IMR-90 (cell line): ENCODE data around the gene ARHGAP31. TPM values are rescaled to one million over a fixed set of nuclear protein-coding genes. Genes with fewer than 3 reads are reported as not detected.

ENCODE experiments used
- ATAC-seq: fragments of 200-7000 bp; cut with Tn5 transposase; 2 replicates; pipeline ENCODE4 v1.9.1; 2020; ENCODE audit warnings: low read depth, mild to moderate bottlenecking, moderate library complexity
- BruUV-seq: library from RNA; stranded (reverse); fragments of 400-500 nt; replicated peaks from 2 replicates; lab custom pipeline; 2021; lab: Mats Ljungman, UMichigan
- CTCF ChIA-PET: fragments of 300-600 bp; formaldehyde crosslinking; extraction: SDS; loops from one replicate; lab custom pipeline; 2021; ENCODE audit warnings: antibody characterized with exemption; lab: Yijun Ruan, JAX
- POLR2A ChIA-PET: fragments of 300-600 bp; sonication (Branson Sonifier 250); formaldehyde crosslinking; loops from one replicate; lab custom pipeline; 2022; ENCODE audit warnings: antibody characterized with exemption; ENCODE audit not compliant: unreplicated experiment; lab: Charles Lee
- DNase-seq: peaks from one replicate; pipeline ENCODE4 v3.0.0; 2013
- H2AFZ ChIP-seq: replicated peaks from 2 replicates; pipeline ENCODE3; 2013; ENCODE audit warnings: low read length, mild to moderate bottlenecking; ENCODE audit not compliant: poor library complexity
- H2AK5ac ChIP-seq: 2 replicates; pipeline ENCODE4 v1.6.1; 2013; ENCODE audit warnings: low read depth, low read length, inconsistent platforms
- H2AK9ac ChIP-seq: replicated peaks from 2 replicates; pipeline ENCODE3; 2013; ENCODE audit warnings: mild to moderate bottlenecking, low read depth, low read length, moderate library complexity; ENCODE audit not compliant: poor library complexity
- H2BK120ac ChIP-seq: 2 replicates; pipeline ENCODE4 v1.6.1; 2013; ENCODE audit warnings: low read depth, low read length, inconsistent platforms
- H2BK15ac ChIP-seq: 3 replicates; pipeline ENCODE4 v1.6.1; 2013; ENCODE audit warnings: low read depth, low read length, inconsistent platforms
- H2BK20ac ChIP-seq: 2 replicates; pipeline ENCODE4 v1.6.1; 2013; ENCODE audit warnings: low read depth, mild to moderate bottlenecking, inconsistent platforms, low read length, moderate library complexity
- H2BK5ac ChIP-seq: 2 replicates; pipeline ENCODE4 v1.6.1; 2013; ENCODE audit warnings: mild to moderate bottlenecking, low read depth, low read length, inconsistent platforms; ENCODE audit not compliant: poor library complexity, severe bottlenecking
- H3K14ac ChIP-seq: replicated peaks from 2 replicates; pipeline ENCODE4 v1.6.1; 2013; ENCODE audit warnings: low read depth, low read length, inconsistent platforms
- H3K18ac ChIP-seq: 2 replicates; pipeline ENCODE4 v1.6.1; 2013; ENCODE audit warnings: low read depth, low read length, control low read depth
- H3K23ac ChIP-seq: 2 replicates; pipeline ENCODE4 v1.6.1; 2013; ENCODE audit warnings: low read depth, low read length, inconsistent platforms
- H3K27ac ChIP-seq: 2 replicates; pipeline ENCODE4 v1.5.1; 2013; ENCODE audit warnings: mild to moderate bottlenecking, control low read depth, low read length; ENCODE audit not compliant: insufficient read depth
- H3K27me3 ChIP-seq: 2 replicates; pipeline ENCODE4 v1.6.1; 2013; ENCODE audit warnings: low read length; ENCODE audit not compliant: control insufficient read depth, insufficient read depth
- H3K36me3 ChIP-seq: 2 replicates; pipeline ENCODE4 v1.6.1; 2013; ENCODE audit warnings: low read length, mixed read lengths; ENCODE audit not compliant: control insufficient read depth, insufficient read depth
- H3K4ac ChIP-seq: 2 replicates; pipeline ENCODE4 v1.6.1; 2013; ENCODE audit warnings: low read depth, low read length, inconsistent platforms
- H3K4me1 ChIP-seq: 2 replicates; pipeline ENCODE4 v1.6.1; 2013; ENCODE audit warnings: low read length, mixed read lengths; ENCODE audit not compliant: control insufficient read depth, insufficient read depth
- H3K4me2 ChIP-seq: 2 replicates; pipeline ENCODE4 v1.6.1; 2013; ENCODE audit warnings: low read depth, mild to moderate bottlenecking, control low read depth, low read length, moderate library complexity
- H3K4me3 ChIP-seq: 2 replicates; pipeline ENCODE4 v1.5.1; 2013; ENCODE audit warnings: low read depth, mild to moderate bottlenecking, control low read depth, low read length, moderate library complexity; ENCODE audit not compliant: insufficient read depth
- H3K56ac ChIP-seq: 2 replicates; pipeline ENCODE4 v1.6.1; 2013; ENCODE audit warnings: low read length, inconsistent platforms; ENCODE audit not compliant: insufficient read depth; ENCODE audit errors: extremely low read depth
- H3K79me1 ChIP-seq, 2 experiments: 2 replicates each; pipeline ENCODE4 v1.6.1; 2013; ENCODE audit warnings: low read length in 2 of 2, inconsistent platforms in 1 of 2, low read depth in 1 of 2
- H3K9ac ChIP-seq: 2 replicates; pipeline ENCODE4 v1.6.1; 2013; ENCODE audit warnings: low read depth, low read length, control low read depth
- H3K9me1 ChIP-seq: 2 replicates; pipeline ENCODE4 v1.6.1; 2013; ENCODE audit warnings: low read length, inconsistent platforms; ENCODE audit not compliant: insufficient read depth
- H3K9me3 ChIP-seq: 2 replicates; pipeline ENCODE4 v1.6.1; 2013; ENCODE audit warnings: low read length; ENCODE audit not compliant: control insufficient read depth, insufficient read depth
- H4K20me1 ChIP-seq: 2 replicates; pipeline ENCODE4 v1.6.1; 2013; ENCODE audit warnings: low read length, inconsistent platforms; ENCODE audit not compliant: insufficient read depth
- H4K5ac ChIP-seq: 2 replicates; pipeline ENCODE4 v1.6.1; 2013; ENCODE audit warnings: mild to moderate bottlenecking, low read depth, low read length, control low read depth
- H4K8ac ChIP-seq, 2 experiments: 2 replicates each; pipeline ENCODE4 v1.6.1; 2013; ENCODE audit warnings: low read depth in 2 of 2, low read length in 2 of 2, control low read depth in 1 of 2, inconsistent platforms in 1 of 2
- H4K91ac ChIP-seq: 2 replicates; pipeline ENCODE4 v1.6.1; 2013; ENCODE audit warnings: low read depth, low read length, inconsistent platforms; ENCODE audit not compliant: insufficient read depth
- FOS ChIP-seq: fragments of 150-350 bp; IDR thresholded peaks from 2 replicates; pipeline ENCODE4 v1.6.1; 2016; ENCODE audit warnings: low read depth, low read length
- POLR2A ChIP-seq: IDR thresholded peaks from 2 replicates; pipeline ENCODE4 v1.6.1; 2012; ENCODE audit warnings: mild to moderate bottlenecking, low read depth, low read length
- RFX5 ChIP-seq: IDR thresholded peaks from 2 replicates; pipeline ENCODE4 v1.8.0; 2012; ENCODE audit warnings: low read depth, mild to moderate bottlenecking, low read length, moderate library complexity
- WGBS, 2 experiments: methylation state at CpG; one replicate each; pipeline versions ENCODE4 v1.1.5 to v1.1.7; 2013; ENCODE audit warnings: missing lambda C conversion rate in 2 of 2; ENCODE audit not compliant: insufficient read length in 1 of 2; ENCODE audit errors: extremely low coverage in 2 of 2; 5-methylcytosine and 5-hydroxymethylcytosine counted together
- dilution Hi-C: fragments of 300-500 bp; cut with HindIII; formaldehyde crosslinking; loops from one replicate; pipeline ENCODE4 v1.14.3; 2018; ENCODE audit warnings: low sequenced_read_pairs; ENCODE audit not compliant: unreplicated experiment
- in situ Hi-C: fragments of 300-500 bp; cut with MboI; formaldehyde crosslinking; loops from 3 replicates; pipeline ENCODE4 v1.14.3; 2019; ENCODE audit warnings: low sequenced_read_pairs, inconsistent platforms, mixed read lengths
- intact Hi-C: fragments of 100-400 bp; cut with micrococcal nuclease; formaldehyde crosslinking; loops from 2 replicates; pipeline ENCODE4 v1.10.0; 2022
- polyA plus RNA-seq, 3 experiments: library from polyadenylated mRNA; depleted of rRNA; stranded (reverse); fragments of >200 nt; gene quantifications; 2 replicates each; pipeline ENCODE4 v1.2.3, GENCODE V29; 2012; ENCODE audit warnings: low replicate concordance in 1 of 3
- total RNA-seq: library from RNA; depleted of rRNA; stranded (reverse); fragments of >200 nt; gene quantifications from 2 replicates; pipeline ENCODE4 v1.2.3, GENCODE V29; 2012
- TF ChIP-seq, protein P1 (sequence below): fragments of 150-350 bp; IDR thresholded peaks from 2 replicates; pipeline ENCODE4 v1.6.1; 2017; ENCODE audit warnings: mild to moderate bottlenecking, antibody characterized with exemption, low read length, low read depth

Gene ARHGAP31
- total and polyA plus RNA-seq, 2 of the 4 experiments (the other 2 are of a cell fraction), result 6.6 to 7.7 TPM

DNA sequence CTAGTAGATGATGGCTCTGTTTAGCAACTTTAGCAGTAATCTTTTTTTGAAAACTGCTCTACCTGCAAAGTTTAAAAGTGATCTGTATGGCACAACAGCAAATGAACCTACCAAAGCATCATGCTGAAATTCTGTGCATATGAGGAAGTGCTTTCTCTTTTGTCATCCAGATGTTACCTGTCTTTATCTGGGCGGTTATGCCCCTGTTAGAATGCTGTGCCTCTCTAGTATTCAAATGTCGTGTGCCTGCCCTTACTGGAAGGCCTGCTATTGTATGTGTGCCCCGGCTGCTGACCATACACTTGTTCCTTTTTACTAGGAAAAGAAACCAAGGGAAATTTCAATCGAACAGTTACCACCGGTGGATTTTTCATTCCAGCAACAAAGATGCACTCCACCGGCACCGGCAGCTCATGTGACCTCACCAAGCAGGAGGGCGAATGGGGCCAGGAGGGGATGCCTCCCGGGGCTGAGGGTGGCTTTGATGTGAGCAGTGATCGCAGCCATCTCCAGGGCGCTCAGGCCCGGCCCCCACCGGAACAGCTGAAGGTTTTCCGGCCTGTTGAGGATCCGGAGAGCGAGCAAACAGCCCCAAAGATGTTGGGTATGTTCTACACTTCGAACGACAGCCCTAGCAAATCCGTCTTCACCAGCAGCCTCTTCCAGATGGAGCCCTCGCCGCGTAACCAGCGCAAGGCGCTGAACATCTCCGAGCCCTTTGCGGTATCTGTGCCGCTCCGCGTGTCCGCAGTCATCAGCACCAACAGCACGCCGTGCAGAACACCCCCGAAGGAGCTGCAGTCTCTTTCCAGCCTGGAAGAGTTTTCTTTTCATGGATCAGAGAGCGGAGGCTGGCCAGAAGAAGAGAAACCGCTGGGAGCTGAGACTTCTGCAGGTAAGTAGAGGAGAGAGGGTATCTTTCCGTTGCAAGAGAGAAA lies 107.6 kb downstream of the ARHGAP31 start (continued):
- TF ChIP-seq FOS (no peak), POLR2A (no peak)

DNA sequence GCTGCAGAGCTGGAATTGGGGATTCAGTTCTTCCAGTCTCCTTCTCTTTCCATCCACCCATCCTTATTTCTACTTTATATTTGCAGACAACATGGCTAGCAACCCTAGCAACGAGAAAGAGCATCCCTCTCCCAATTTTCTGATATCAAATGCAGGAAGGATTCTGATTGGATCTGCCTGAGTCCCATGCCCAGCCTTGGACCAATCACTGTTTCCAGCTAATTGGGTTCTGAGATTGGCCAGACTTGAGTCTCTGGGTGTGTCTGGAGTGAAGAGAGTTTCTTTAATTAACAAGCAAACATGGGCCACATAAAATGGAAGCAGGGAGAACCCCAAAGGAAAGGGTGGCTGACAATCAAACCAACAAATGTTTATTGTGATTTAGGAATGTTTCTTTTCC lies 108.6 kb downstream of the ARHGAP31 start:
- ATAC-seq, result peak; percentile 27; the same call in 1 of the 2 replicates
- no TSS peak for BruUV-seq

More for the DNA sequence above, 108.6 kb downstream of the ARHGAP31 start:
- TF ChIP-seq, protein P1, sequence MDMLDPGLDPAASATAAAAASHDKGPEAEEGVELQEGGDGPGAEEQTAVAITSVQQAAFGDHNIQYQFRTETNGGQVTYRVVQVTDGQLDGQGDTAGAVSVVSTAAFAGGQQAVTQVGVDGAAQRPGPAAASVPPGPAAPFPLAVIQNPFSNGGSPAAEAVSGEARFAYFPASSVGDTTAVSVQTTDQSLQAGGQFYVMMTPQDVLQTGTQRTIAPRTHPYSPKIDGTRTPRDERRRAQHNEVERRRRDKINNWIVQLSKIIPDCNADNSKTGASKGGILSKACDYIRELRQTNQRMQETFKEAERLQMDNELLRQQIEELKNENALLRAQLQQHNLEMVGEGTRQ, result peak; percentile 39; the same call in 1 of the 2 replicates
- no peak for TF ChIP-seq RFX5
- no peak overlapping the region for H4K5ac ChIP-seq
- no peak overlapping the region for H2BK20ac ChIP-seq
- H3K18ac ChIP-seq, result no peak overlapping the region
- H3K79me1 ChIP-seq, result peaks cover 2 to 8% of the 10 kb centered on the region in 2 experiments; a peak in 1 of 4 replicates
- no peak overlapping the region for H3K4ac ChIP-seq
- no peak for DNase-seq
- H3K4me1 ChIP-seq, result no peaks in the 10 kb centered on the region
- H3K36me3 ChIP-seq, result peaks cover 13% of the 10 kb centered on the region
- H3K9me3 ChIP-seq, result no peaks in the 10 kb centered on the region
- no peaks in the 10 kb centered on the region for H4K20me1 ChIP-seq
- intact Hi-C loops (no loop called here), in situ Hi-C loops (no loop called here), dilution Hi-C loops (no loop called here)
- H3K9me1 ChIP-seq, result peaks cover 7% of the 10 kb centered on the region; the same call in 1 of the 2 replicates
- no peak overlapping the region for H3K56ac ChIP-seq
- no peak overlapping the region for H3K27ac ChIP-seq
- no peak overlapping the region for H2AFZ ChIP-seq
- no peak overlapping the region for H3K9ac ChIP-seq
- H3K23ac ChIP-seq, result no peak overlapping the region
- no CpG with 5 or more reads among the region's 1 CpG for WGBS, 2 experiments
- no peak overlapping the region for H4K8ac ChIP-seq
- ChIA-PET CTCF (no interaction called here), POLR2A (no interaction called here)
- no peak overlapping the region for H2BK5ac ChIP-seq
- no peak overlapping the region for H2AK9ac ChIP-seq
- no peak overlapping the region for H3K4me3 ChIP-seq
- H3K27me3 ChIP-seq, result no peaks in the 10 kb centered on the region
- H2BK120ac ChIP-seq, result no peak overlapping the region
- no peak overlapping the region for H2BK15ac ChIP-seq
- no peak overlapping the region for H3K14ac ChIP-seq
- no peak overlapping the region for H4K91ac ChIP-seq
- no peak overlapping the region for H3K4me2 ChIP-seq
- no peak overlapping the region for H2AK5ac ChIP-seq
